Pancreas (tissue), 10 donors: ENCODE results near the gene FURIN. TPM values are rescaled to one million over a fixed set of nuclear protein-coding genes. Genes with fewer than 3 reads are reported as not detected.
"Not testable (repeated sequence)": the region's sequence is repeated elsewhere in the genome, so short reads cannot be mapped to it uniquely, and the experiment has no call there.

Source experiments
- ATAC-seq, 4 donors: fragments of 200-7000 bp; cut with Tn5 transposase; one replicate each; pipeline versions ENCODE4 v1.8.0 to v1.9.1; 2020; ENCODE audit warnings: mild to moderate bottlenecking in 4 of 4, moderate library complexity in 4 of 4
- DNase-seq, 6 donors: peaks; one replicate each; pipeline ENCODE4 v3.0.0-alpha.2; 2020
- FAIRE-seq: peaks from 2 replicates; lab custom pipeline; 2012; peaks lifted over from hg19 to GRCh38; lab: Jason Lieb, UNC
- H3K27ac ChIP-seq, 4 donors: fragments of 200-600 bp; sonication (generic); 1 replicate in 3 of 4; 2 replicates in 1 of 4; pipeline versions ENCODE4 v1.5.0 to v1.8.0; 2020
- H3K27me3 ChIP-seq, 4 donors: fragments of 200-600 bp; one replicate each; pipeline ENCODE4 v1.8.0; 2021
- H3K36me3 ChIP-seq, 3 donors: fragments of 200-600 bp; sonication (generic) in 1 of 3; one replicate each; pipeline versions ENCODE4 v1.5.0 to v1.8.0; 2020 to 2021
- H3K4me1 ChIP-seq, 3 donors: fragments of 200-600 bp; one replicate each; pipeline ENCODE4 v1.8.0; 2021
- H3K4me3 ChIP-seq, 4 donors: fragments of 200-600 bp; sonication (generic) in 2 of 4; one replicate each; pipeline versions ENCODE4 v1.5.0 to v1.8.0; 2020 to 2021
- H3K9me3 ChIP-seq, 4 donors: fragments of 200-600 bp; one replicate each; pipeline ENCODE4 v1.8.0; 2021
- CTCF ChIP-seq, 4 donors: fragments of 200-600 bp; sonication (generic) in 3 of 4; IDR thresholded peaks; one replicate each; pipeline versions ENCODE4 v1.5.0 to v1.8.0; 2021; ENCODE audit warnings: antibody characterized with exemption in 4 of 4
- WGBS, 2 donors: extraction: QIAGEN DNeasy Blood & Tissue Kit; methylation state at CpG; one replicate each; pipeline ENCODE4 v1.1.7; 2013; 5-methylcytosine and 5-hydroxymethylcytosine counted together
- intact Hi-C, 3 donors: fragments of 100-400 bp; cut with DNase I; formaldehyde crosslinking; loops; one replicate each; pipeline versions ENCODE4 v1.11.1 to v1.14.2; 2022
- polyA plus RNA-seq, 2 donors: library from polyadenylated mRNA; stranded (reverse); fragments of 200-250 nt; gene quantifications; one replicate each; pipeline ENCODE4 v1.2.3, GENCODE V29; 2013
- total RNA-seq, 6 donors: library from RNA; stranded (reverse); fragmentation: NEBNext Ultra II Directional in 4 of 6; extraction: Animal tissue kit (Norgen Biotek cat#: 25700) in 4 of 6; gene quantifications; one replicate each; pipeline versions ENCODE4 v1.2.1 to v1.2.4, GENCODE V29; 2021 to 2023
- donor health status: healthy with polysubstance abuse.
- donor health status: DM: no; HTN: no; CAD: no; lungs with moderate emphysema.
- donor health status: DM: no; HTN: no; CAD: no.
- donor health status: control.
- donor health status: control.
- donor health status: Bipolar disorder and iron deficiency.
- donor health status: DM: yes; HTN: yes; CAD: no.
- donor health status: DM: no; HTN: no; CAD: no.
- donor health status: DM: no; HTN: no; CAD: no.
- donor health status: DM: yes; HTN: yes; CAD: no.

The FURIN gene
- total and polyA plus RNA-seq, 8 donors: 50.3 to 106 (median 84.2) TPM

DNA sequence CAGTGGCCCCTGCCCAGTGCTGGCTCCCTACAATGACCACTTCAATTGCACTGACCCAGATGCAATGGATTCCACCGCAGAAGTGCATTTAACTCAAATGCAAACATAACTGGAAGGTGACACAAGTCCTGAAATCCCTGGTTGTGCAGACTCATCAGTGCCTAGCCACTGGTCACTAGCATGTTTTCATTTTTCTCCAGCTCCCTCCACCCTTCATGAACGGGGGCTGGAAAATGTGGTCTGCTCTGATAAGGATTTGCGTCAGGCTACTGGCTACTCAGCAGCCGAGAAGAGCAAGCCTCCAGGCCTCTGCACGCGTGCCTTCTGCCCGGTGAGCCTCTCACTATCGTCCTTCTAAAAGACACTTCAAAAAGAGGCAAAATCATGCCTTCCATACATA is 27.4 kb upstream of the FURIN start:
- no peaks in the 10 kb centered on the region for H3K4me1 ChIP-seq
- no peak overlapping the region for H3K4me3 ChIP-seq
- H3K27ac ChIP-seq: no peak overlapping the region
- intact Hi-C loops: no loop called here
- FAIRE-seq (no peak), DNase-seq (no peak), ATAC-seq (no peak)
- WGBS, 2 donors: 91 to 98% methylated on average over 8 of the region's 8 CpGs
- H3K9me3 ChIP-seq: no peaks in the 10 kb centered on the region
- no peaks in the 10 kb centered on the region for H3K36me3 ChIP-seq
- H3K27me3 ChIP-seq: no peaks in the 10 kb centered on the region
- no peak for TF ChIP-seq CTCF (IDR thresholded peaks at IDR 0.05)

- DNase-seq (no peak), ATAC-seq (peak in 1 of 4 donors; percentile 16), FAIRE-seq (no peak)
- Histone ChIP-seq H3K27me3 (no peaks in the 10 kb centered on the region), H3K4me1 (no peaks in the 10 kb centered on the region), H3K27ac (no peak overlapping the region), H3K9me3 (no peaks in the 10 kb centered on the region), H3K36me3 (no peaks in the 10 kb centered on the region), H3K4me3 (no peak overlapping the region)
- intact Hi-C loops: no loop called here
- WGBS, 2 donors: 82 to 88% methylated on average over 5 of the region's 5 CpGs
- no peak for TF ChIP-seq CTCF (IDR thresholded peaks at IDR 0.05)
These were observed 23.7 kb upstream of the FURIN start for GRCh38 chr15:90844696-90845095.

GRCh38 chr15:90845201-90845949 is 23.0 kb upstream of the FURIN start:
- ATAC-seq: peak in 3 of 4 donors; percentile 47 to 76 (median 59)
- no peak for TF ChIP-seq CTCF (IDR thresholded peaks at IDR 0.05)
- WGBS, 2 donors: 80 to 85% methylated on average over 9 of the region's 9 CpGs
- Histone ChIP-seq H3K27me3 (no peaks in the 10 kb centered on the region), H3K9me3 (no peaks in the 10 kb centered on the region), H3K27ac (no peak overlapping the region), H3K4me3 (no peak overlapping the region), H3K36me3 (no peaks in the 10 kb centered on the region), H3K4me1 (no peaks in the 10 kb centered on the region)
- intact Hi-C loops: no loop called here
- DNase-seq: no peak
- no peak for FAIRE-seq

GRCh38 chr15:90849424-90849823 is 19.0 kb upstream of the FURIN start:
- H3K4me3 ChIP-seq, intact Hi-C loops, H3K36me3 ChIP-seq, DNase-seq, H3K4me1 ChIP-seq, H3K27ac ChIP-seq, ATAC-seq, H3K27me3 ChIP-seq, H3K9me3 ChIP-seq, FAIRE-seq: not testable (repeated sequence)
- 91 to 100% methylated on average over 1 of the region's 1 CpG for WGBS, 2 donors

- Histone ChIP-seq H3K36me3 (no peaks in the 10 kb centered on the region), H3K9me3 (no peaks in the 10 kb centered on the region), H3K4me3 (no peak overlapping the region), H3K27me3 (no peaks in the 10 kb centered on the region), H3K27ac (no peak overlapping the region), H3K4me1 (no peaks in the 10 kb centered on the region)
- intact Hi-C loops: no loop called here
- FAIRE-seq (no peak), ATAC-seq (no peak), DNase-seq (no peak)
- 83 to 88% methylated on average over 6 of the region's 6 CpGs for WGBS, 2 donors
- no peak for TF ChIP-seq CTCF (IDR thresholded peaks at IDR 0.05)
These were observed 17.3 kb upstream of the FURIN start for GRCh38 chr15:90851114-90851513.
